Left forelimb (tissue), 1 donor: ENCODE measurements around the gene UPK3B.
A peak's percentile ranks its signal among the peaks of the same experiment; 100 is the strongest.
"Not testable (repeated sequence)": the region's sequence is repeated elsewhere in the genome, so short reads cannot be mapped to it uniquely, and the experiment has no call there.

Experiments
- DNase-seq: peaks from one replicate; pipeline ENCODE4 v3.0.0-alpha.2; 2018; ENCODE audit warnings: low spot score

Gene UPK3B

DNA sequence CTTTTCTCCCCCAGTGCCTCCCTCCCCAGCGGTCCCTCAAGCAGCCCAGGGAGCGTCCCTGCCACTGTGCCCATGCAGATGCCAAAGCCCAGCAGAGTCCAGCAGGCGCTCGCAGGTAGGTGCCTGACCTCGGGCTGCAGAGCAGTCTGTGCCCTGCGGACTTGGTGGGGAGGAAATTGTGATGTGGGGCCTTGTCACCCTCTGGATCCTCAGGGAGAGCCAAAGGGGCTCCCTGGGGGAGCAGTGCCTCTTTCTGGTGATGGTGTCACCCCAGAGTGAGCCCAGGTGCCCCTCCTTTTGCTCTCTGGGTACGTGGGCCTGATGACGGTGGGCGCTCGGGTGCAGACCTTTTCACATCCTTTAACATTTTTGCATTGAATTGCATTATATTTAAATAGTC lies 18.2 kb upstream of the UPK3B start:
- DNase-seq = not testable (repeated sequence)

DNA sequence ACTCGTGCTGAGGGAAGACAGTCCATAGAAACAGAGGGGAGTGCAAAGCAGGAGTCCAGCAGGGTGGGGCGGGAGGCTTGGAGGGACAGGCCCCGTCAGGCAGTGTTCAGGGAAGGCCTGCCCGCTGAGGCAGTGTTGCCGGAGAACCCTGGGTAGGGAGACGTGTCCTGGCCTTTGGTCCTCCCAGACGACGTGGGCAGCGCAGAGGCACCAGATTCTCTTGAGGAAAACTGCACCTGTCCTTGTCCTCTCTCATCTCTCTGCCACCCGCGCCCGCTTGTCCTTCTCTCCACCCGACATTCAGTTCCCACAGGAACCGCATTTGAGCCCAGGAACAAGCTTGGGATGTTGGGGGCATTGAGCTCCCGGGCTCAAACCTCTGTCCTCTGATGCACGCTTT lies 14.6 kb upstream of the UPK3B start:
- DNase-seq = not testable (repeated sequence)

DNA sequence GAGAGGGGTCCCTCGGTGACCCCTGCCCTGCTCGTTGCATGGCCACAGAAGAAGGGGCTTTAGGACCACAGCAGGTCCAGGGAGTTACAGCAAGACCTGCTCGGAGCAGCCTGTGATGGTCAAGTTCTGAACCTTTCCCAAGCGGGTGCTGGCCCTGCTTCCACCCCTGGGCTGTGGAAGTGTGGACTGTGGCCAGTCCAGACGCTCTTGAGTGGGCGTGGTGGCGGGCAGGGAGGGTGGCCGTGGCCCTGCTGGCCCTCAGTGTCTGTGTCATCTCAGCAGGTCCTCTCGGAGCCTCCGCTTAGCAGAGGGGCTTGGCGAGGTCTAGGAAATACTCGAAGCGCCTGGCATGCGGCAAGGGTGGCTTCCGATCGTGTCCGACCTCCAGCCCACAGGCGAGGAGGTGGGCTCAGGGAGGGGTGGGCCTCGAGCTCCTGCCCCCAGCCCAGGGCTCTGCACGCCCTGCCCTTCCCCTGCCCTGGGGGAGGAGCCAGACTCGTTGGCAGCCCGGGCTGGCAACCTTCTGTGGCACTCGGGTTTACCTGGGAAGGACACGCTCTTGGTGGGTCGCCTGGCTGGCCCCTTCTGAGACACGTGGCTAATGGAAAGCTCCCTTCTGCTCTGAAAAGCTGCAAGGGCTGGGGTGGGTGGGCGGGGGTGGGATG lies 12.3 kb upstream of the UPK3B start:
- DNase-seq = not testable (repeated sequence)

DNA sequence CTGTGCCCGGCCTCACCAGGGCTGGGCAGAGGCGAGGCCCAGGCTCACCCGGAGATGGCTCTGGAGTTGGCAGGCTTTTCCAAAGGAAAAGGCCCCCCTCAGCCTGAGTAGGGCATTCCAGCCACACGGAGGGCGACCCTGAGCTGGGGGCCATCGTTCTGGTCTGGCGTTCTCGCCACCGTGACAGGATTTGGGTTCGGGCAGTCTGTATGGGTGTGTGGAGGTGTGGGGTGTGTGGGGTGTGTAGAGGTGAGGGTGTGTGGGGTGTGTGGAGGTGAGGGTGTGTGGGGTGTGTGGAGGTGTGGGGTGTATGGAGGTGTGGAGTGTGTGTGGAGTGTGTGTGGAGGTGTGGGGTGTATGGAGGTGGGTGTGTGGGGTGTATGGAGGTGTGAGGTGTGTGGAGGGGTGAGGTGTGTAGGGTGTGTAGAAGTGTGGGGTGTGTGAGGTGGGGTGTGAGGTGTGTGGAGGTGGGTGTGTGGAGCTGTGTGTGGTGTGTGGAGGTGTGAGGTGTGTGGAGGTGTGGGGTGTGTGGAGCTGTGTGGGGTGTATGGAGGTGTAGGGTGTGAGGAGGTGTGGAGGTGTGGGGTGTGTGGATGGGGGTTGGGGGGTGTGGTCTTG lies 11.7 kb upstream of the UPK3B start:
- not testable (repeated sequence) for DNase-seq

DNA sequence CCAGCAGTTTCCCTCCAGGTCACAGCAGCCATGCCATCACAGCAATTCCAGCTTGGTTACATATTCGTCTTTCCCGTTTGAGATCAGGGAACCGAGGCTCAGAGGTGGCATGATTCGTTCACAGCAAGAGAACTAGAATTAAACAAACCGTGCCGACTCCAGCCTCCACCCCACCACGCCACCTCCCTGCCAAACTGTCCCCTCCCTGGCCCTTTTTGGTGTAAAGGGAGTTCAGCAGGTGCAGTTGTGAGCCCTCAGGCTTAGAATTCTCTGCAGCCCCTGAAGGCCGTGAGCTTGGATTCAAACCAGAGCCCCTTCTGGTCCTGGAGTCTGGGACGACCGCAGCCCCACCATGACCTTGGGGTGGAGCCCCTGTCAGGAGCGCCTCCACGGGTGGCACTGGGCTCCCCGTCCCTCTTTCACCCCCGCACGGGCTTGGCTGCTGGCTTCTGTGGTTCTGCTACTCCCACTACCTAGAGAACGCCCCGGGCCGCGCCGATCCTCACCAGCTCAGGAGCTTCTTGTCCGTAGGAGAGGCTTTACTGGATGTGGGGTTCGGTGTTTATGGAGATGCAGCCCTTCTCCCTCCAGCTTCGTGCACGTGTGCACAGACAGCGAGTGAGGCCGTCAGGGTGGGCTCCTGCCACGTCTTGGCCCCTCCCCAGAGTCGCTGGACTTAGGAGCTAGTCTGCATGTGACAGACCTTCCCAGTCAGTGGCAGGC lies 11.0 kb upstream of the UPK3B start:
- not testable (repeated sequence) for DNase-seq

DNA sequence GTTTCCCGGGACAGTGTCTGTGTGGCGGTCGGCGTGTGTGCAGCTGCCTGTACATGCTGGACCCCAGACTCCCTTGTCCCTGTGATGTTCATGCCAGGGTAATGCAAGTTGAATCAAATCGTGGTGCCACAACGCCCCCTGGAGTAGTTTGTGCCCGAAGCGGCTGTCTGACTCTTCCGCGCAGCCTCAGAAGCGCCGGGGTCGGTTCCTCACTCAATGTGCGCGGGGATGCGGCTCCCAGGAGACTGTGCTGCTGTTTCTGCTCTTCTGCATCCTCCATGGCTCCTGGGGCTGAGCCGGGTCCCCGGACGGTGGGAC lies 10.5 kb upstream of the UPK3B start:
- not testable (repeated sequence) for DNase-seq

DNA sequence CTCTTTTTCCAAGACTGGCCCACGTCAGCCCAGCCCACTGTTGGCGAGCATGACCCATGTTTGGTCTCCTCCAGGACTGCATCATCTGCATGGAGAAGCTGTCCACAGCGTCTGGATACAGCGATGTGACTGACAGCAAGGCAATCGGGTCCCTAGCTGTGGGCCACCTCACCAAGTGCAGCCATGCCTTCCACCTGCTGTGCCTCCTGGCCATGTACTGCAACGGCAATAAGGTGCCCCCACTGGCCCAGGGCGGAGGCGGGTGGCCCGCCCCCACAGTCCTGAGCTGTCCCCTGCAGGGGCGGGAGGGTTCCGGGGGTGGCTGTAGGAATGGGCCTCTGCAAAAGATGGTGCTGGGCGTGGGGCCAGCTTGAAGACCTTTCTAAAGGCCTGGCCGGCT lies 8.1 kb upstream of the UPK3B start:
- not testable (repeated sequence) for DNase-seq

DNA sequence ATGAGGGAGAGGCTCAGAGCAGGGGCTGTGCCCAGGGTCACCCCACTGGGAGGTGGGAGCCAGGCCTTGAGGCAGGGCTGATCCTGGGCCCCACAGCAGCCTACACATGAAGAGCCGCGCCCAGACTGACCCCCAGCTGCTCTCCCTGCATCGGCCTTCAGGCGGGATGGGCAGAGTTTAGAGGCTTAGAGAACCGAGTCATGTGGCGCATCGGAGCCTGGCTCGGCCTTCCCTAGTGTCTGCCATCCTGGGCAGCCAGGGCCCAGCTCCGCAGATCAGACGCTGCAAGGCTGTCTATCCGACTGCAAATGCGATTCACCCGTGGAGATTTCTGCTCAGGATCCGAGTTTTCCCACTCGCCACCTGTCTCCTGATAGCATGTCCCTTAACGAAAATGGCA lies 7.5 kb upstream of the UPK3B start:
- not testable (repeated sequence) for DNase-seq

DNA sequence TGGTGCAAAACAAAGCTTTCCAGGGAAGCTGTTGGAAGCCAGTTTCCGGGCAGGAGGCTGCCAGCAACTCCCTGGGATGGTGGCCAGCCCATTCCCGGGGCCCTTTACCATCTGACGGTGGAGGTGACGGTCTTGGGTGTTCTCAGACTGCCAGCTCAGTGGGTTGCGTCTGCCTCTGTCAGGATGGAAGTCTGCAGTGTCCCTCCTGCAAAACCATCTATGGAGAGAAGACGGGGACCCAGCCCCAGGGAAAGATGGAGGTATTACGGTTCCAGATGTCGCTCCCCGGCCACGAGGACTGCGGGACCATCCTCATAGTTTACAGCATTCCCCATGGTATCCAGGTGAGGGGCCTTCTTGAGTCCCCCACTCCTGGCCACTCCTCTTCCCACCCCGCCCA lies 7.1 kb upstream of the UPK3B start:
- DNase-seq = not testable (repeated sequence)

DNA sequence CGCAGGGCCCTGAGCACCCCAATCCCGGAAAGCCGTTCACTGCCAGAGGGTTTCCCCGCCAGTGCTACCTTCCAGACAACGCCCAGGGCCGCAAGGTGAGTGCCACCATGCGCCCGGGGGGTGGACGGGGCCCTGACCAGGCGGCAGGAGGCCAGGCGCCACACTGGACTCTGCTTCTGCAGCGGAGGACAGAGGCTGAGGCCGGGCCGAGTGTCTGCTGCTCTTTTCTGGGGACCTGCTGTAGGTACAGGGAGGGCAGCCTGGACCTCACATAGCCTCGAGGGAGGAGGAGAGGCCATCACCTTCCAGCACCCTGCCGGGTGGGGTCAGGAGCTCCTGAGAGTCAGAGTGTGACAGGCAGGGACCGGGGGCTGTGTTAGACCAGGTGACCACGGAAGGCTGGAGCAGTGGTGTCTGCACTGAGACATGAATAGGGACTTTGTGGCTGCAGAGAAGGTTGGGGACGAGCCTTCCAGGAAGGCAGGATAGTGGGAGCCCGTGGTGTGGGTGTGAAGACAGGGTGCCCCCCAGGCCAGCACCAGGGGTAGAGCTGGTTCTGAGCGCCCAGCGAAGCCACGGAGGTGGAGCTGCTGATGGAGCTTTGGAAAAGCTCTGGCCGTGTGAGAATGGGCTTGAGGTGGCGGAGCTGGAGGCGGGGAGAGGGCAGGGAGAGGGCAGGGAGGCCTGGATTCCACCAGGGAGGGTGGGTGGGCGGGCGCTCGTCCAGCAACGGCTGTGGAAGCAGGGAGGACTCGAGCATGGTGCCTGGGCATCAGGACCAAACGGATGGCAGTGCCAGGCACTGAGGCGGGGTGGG lies 5.8 kb upstream of the UPK3B start:
- DNase-seq = not testable (repeated sequence)

DNA sequence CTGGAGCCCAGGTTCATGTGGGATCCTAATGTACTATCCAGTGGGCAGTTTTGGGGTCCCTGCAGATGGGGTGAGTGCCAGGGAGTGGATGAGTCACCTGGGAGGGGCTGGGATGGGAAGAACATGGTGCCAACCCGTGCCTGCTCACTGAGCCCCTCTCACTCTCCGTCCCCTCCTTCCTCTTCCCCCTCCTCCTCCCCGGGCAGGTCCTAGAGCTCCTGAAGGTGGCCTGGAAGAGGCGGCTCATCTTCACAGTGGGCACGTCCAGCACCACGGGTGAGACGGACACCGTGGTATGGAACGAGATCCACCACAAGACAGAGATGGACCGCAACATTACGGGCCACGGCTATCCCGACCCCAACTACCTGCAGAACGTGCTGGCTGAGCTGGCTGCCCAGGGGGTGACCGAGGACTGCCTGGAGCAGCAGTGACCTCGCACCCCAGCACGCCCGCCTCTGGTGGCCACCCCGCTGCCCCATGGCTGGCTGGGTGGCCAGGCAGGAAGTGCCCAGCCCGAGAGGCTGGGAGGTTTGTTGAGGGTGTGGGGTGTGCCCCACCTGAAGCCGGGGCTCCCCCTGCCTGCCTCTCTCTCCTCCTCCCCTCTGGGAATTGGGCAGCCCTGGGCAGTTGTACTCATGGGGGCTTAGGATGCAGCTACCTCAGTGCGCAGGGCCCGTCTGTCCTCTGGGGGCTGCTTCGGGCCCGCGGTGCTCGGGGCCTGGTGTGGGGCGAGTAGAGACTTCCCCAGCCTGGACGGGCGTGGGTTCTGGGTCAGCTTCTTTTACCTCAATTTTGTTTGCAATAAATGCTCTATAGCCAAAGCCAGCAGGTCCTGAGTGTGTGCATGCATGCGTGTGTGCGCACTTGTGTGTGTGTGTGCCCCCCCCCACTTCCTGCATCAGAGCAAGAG lies 4.9 kb upstream of the UPK3B start:
- DNase-seq = no peak

DNA sequence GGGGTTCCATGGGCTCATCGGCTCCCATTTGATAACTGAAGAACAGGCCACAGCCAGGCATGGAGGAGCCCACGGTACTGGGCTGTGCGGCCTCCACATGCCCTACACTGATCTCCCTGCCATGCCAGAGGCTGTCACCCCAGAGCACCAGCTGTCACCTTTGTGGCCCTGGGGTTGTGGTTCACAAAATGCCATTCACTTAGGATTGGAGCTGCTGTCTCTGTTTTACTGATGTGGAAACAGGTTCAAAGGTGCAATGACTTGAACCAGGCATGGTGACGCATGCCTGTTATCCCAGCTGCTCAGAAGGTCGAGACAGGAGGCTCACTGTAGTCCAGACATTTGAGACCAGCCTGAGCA lies 4.3 kb upstream of the UPK3B start:
- DNase-seq = no peak

DNA sequence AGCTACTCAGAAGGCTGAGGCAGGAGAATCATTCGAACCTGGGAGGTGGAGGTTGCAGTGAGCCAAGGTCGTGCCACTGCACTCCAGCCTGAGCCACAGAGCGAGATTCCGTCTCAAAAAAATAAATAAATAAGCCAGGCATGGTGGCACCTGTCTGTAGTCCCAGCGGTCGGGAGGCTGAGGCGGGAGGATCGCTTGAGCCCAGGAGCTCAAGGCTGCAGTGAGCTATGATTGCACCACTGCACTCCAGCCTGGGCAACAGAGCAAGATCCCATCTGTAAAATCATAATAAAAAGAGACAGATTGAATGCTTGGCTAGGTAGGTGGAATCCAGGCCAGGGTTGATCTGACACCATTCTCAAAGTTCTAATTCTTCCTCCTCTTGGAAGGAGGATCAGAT lies 3.7 kb upstream of the UPK3B start:
- not testable (repeated sequence) for DNase-seq

DNA sequence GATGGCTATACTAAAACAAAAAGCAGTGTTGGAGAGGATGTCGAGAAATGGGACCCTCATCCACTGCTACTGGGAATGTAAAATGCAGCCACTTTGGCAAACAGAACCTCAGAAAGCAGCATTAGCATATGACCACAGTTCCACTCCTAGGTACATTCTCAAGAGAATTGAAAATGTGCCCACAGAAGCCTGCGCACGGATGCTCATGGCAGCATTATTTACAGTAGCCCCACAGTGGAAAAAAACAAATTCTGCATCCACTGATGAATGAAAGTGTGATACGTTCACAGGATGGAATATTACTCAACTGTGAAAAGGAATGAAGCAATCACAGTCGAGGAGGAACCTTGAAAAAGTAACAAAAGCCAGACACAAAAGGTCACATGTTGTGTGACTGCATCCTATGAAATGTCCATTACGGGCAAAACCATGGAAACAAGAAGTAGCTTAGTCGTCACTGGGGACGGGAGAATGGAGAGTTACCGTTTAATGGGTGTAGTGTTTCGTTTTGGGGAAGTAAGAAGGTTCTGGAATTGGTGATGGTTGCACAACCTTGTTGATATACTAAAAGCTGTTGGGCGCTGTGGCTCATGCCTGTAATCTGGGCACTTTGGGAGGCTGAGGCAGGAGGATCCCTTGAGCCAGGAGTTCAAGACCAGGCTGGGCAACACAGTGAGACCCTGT lies 2.5 kb upstream of the UPK3B start:
- no peak for DNase-seq

DNA sequence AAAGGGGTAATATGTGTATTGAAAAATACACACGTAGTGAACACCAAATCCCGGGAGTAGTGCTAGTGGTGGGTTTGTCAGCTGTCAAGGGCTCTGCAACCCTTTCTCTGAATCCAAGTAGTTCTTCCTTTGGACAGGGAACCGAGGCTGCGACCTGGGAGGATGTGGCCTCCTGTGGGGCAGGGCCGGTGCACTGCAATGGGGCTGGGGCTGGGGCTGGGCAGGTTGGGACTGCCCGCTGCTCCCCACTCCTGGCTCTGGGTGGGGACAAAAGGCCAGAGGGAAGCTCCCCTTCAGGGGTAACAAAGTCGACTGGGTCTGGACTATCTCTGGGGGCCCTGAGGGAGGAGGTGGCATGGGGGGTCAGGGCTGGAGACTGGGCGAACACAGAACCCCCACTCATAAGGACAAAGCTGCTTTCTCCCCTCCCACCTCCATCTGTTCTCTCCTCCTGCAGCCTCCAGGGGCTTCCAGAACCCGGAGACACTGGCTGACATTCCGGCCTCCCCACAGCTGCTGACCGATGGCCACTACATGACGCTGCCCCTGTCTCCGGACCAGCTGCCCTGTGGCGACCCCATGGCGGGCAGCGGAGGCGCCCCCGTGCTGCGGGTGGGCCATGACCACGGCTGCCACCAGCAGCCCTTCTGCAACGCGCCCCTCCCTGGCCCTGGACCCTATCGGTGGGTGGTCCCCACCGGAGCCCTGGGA lies 1.0 kb downstream of the UPK3B start:
- DNase-seq = peak; percentile 3

DNA sequence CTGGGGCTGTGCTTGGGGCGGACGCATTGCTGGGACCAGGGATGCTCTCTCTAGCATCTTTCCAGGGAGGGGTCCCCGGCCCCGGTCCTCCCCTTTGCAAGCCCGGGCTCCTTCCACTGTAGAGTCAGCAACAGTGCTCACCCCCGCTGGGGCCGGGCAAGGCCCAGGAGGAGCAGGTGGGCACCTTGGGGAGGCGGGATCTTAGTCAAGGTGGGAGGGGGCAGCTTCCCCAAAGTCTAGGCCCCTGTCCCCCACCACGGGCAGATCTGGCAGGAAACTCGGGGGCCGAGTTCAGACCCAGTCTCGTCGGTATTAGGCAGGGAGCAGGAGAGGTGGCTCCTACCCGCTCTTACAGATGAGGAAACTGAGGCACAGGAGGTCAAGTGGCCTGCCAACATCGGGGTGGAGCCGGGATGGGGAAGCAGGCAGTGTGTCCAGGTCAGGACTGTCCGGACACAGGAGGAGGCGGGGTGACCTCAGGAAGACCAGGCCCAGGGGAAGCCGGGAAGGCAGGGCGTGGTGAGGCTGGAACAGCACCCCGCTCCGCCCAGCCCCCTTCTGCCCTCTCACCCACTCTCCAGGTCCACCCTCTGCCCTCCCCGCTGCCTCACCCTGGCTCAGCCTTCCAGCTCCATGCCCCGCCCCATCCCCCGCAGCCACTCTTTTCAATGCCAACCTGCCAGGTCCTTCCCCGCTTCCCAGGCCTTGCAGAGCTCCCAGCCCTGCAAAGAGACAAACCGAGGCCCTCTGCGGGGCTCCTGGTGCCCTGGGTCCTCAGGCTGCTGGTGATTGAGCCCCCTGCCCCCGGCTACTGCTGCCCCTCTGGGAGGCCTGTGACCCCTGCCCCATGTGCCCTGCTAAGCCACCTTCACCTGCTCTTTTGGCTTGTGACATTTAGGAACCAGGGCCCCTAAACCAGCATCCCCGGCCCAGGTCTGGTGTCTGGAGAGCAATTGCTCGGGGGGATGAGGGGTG lies 1.8 kb downstream of the UPK3B start:
- DNase-seq = peak; percentile 1

DNA sequence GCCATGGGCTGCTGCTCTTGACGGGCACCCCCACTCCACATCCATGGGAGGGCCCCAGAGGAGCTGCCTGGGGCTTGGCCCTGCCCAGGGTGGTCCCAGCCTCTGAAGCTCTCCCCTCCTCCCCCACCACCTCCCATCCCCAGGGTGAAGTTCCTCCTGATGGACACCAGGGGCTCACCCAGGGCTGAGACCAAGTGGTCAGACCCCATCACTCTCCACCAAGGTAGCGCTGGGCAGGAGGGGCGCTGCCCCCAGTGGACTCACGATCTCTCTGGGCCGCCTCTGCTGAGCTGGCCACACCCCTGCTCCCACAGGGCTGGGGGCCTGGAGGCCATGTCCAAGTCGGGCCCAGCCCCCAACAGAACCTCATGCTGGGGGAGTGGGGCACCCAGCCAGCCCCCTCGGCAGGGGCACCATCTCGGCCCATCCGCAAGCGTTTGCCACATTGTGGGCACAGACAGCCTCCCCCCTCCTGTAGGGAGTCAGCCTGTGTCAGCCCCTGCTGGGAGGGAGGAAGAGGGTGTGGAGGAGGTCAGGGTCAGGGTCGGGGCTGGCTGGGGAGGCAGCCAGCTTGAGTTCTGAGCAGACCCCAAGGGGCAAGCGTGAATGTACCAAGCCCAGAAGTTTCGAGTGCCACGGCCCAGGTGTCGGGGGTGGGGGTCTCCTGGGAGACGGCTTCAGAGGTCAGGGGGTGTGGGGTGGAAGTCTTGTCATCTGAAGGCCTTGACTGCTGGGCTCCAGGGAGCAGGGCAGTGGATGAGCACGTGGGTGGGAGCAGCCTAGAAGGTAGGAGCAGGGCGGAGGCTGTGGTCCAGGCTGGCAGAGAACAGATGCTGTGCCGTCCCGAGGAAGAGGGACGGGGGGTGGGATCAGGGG lies 2.8 kb downstream of the UPK3B start:
- peak; percentile 62 for DNase-seq
